Activated CD4-positive, alpha-beta T cell treated with anti-CD3 and anti-CD28 coated beads, Interleukin-2, amount 50 U/mL, for 16 hours (primary cell): ENCODE results near the gene OGDH.
"Not testable (repeated sequence)": the region's sequence is repeated elsewhere in the genome, so short reads cannot be mapped to it uniquely, and the experiment has no call there.

Experiments
- DNase-seq: peaks from one replicate; pipeline ENCODE4 v3.0.0-alpha.2; 2020

Gene OGDH

DNA sequence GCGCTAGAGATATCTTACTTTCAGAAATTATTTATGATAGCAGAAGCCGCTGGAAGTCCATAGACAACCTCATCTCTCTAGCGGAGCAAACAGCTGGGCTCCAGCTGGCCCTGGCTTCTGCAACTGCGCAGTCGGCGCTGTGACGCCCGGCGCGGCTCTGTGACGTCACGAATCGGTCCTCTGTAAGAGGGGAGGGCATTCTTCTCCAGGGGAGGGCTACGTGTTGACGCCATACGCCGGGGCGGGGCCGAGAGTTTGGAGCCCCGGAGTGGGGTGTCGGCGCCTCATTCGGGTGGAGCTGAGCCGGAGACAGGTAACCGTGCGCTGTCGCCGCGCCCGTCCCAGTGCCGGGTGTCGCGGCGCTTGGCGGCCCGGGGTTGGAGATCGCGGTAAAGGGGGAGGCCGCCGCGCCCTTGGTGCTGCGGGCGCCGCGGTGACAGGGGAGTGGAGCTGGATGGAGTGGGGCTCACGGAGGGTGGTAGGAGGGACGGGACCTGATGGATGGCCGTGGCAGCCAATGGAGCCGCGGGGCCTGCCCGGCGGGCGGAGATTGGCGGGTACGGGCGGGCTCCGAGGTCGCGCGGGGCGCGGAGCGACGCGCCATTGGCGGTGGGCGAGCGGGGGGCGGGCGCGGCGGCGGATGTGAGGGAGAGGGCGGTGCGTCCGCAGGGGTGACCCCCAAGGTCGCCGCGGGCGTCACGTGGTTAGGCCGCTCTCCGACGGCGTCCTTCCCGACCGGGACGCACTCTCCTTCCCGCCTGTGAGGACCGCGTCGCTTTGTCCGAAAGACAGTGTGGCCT, at the start of gene OGDH:
Gene OGDH (plus strand): TSS at position 287 of the 800 bp plus-strand sequence. CDS start 17,717 bp downstream, outside the sequence.
- peak; percentile 99 for DNase-seq

DNA sequence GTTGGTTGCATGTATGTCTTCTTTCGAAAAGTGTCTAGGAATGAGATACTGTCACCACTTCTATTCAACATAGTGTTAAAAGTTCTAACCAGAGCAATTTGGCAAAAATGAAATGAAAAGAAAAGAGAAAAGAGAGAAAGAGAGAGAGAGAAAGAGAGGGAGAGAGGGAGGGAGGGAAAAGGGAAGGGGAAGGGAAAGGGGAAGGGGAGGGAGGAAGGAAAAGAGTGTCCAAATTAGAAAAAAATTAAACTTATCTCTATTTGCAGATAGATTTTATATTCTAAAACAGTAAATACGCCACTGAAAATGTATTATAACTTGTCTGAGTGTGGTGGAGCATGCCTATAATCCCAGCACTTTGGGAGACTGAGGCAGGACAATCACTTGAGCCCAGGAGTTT, 48.9 kb upstream of the OGDH start:
- DNase-seq, result no peak

DNA sequence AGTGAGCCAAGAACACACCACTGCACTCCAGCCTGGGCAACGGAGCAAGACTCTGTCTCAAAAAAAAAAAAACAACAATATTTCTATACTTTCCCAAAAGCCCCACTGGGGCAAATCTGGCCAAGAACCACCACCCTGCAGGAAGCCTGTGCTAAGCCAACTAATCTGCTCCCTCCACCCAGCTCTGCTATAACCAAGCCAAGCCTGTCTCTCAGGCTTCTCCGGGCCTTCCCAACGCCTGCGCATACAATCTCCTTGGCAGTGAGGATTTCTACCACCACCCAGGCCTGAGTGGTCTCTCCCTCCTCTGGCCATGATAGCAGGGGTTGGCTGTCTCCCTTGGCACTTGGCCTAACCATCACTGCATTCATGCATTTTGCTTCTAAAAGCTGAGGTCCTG, 46.9 kb upstream of the OGDH start:
- no peak for DNase-seq

DNA sequence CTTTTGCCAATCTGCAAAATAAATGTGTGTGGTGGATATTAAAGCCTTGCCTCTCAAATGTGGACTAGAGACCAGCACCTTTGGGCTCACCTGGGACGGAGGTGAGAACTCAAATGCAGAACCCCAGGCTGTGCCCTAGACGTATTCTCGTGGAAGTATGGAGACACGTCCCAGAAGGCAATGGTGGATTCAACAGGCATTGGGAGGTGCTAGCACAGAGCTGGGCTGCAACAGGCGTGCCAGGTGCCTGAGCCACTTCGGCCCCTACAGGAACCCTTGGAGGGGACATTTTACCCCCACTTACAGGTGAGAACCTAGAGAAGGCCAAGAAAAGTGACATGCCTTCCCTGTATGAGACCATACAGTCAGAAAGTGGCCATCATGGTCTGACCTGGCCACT, 44.9 kb upstream of the OGDH start:
- no peak for DNase-seq

DNA sequence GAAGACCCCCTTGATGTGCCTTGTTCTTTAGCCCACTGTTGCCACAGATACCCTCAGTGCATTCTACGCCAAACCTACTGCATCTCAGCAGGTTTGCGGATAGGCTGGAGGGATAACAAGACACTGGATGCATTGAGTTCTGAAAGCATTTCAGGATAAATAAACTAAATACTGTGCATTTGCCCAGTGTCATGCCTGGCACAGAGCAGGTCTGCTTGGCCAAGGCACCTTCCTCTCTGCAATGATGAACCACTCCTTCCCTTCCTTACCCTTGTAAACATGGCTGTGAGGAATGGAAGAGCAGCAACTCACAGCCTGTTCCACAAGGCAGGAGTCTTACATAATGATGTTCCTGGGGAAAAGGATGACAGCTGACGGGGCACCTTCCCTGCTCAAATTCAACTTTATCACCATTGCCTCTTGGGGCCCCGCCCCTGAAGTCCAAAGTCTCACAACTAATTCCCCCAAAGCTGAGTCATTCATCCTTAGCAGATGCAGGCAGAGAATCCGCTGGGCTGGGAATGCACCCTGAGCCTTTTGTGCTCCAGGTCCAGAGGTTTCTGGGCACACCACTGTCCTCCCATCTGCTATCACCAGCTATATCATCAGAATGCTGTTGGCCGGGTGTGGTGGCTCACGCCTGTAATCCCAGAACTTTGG, 44.3 kb upstream of the OGDH start:
- no peak for DNase-seq

DNA sequence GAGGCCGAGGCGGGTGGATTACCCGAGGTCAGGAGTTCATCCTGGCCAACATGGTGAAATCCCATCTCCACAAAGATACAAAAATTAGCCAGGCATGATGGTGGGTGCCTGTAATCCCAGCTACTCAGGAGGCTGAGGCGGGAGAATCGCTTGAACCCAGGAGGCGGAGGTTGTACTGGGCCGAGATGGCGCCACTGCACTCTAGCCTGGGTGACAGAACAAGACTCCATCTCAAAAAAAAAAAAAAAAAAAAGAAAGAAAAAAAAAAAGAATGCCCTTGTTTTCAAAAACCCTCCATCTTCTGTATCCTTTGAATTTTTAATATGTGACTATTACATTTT, 43.8 kb upstream of the OGDH start:
- not testable (repeated sequence) for DNase-seq

DNA sequence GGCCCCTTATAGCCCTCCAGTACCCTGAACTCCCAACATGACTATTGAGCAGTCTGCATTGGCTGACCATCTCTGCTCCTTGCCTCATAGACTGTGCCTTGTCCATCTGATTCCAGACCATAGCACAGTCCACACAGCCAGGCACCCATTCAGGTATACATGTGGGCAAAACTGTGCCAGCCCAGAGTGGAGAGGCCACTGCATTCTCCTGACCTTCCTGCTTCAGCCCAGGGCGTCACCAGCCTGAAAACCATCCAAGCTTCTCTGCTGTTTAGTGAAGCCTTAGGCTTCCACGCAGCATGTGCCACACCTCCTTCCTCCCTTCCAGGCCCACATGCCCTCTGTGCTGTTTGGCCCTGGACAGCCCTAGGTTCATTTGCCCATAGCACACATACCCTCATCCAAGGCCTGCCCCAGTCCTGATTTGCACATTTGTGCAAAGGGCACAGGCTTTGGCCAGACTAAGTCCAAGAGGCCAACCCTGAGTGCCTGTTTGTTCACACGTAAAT, 43.2 kb upstream of the OGDH start:
- DNase-seq, result no peak

DNA sequence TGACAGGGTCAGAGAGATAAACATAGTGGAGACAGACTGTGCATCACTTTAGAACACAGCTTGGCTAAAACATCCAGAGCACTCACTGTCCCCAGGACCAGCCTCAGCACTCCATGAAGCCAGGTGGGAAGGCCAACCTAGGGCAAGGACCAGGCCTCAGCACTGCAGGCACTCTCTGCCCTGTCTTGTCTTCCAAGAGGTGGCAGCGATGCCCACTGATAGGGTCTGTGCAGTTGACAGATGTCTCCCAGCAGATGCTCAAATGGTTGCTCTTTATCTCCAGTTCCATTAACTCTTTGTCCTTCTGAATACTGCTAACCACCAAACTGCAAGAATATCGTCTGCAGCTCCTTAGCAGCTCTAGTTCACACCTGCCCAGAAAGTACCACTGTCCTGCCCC, 41.8 kb upstream of the OGDH start:
- no peak for DNase-seq

DNA sequence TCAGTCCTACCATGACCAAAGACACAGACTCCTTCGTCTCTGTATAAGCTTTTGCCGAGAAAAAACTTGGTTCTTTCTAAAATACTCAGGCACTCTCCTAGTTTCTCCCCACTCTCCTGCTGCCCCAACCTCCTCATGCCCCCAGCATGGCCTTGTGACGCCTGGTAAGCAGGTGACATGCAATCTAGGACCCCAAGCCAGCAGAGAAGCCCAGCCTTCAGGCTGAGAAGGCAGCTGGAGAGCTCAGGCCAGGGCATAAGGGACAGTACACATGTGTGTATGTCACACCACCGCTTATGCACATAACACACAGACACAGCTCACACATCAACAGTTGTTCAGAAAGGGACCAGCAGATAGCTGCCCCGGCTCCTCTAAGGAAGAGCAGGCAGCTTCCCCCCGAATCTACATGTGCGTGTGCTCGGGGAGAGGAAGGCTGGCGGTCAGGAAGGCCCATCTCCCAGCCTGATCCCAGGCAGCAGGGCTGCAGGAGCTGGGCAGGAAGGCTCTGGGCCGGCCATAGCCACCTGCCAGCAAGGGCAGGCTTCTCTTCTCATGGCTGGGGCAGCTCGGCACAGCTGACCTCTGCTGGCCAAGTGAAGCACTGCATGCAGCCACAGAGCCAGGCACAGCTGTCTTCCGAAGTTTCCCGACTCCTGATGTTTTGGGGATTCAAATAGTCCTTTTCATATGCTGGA, 41.2 kb upstream of the OGDH start:
- peak; percentile 64 for DNase-seq

DNA sequence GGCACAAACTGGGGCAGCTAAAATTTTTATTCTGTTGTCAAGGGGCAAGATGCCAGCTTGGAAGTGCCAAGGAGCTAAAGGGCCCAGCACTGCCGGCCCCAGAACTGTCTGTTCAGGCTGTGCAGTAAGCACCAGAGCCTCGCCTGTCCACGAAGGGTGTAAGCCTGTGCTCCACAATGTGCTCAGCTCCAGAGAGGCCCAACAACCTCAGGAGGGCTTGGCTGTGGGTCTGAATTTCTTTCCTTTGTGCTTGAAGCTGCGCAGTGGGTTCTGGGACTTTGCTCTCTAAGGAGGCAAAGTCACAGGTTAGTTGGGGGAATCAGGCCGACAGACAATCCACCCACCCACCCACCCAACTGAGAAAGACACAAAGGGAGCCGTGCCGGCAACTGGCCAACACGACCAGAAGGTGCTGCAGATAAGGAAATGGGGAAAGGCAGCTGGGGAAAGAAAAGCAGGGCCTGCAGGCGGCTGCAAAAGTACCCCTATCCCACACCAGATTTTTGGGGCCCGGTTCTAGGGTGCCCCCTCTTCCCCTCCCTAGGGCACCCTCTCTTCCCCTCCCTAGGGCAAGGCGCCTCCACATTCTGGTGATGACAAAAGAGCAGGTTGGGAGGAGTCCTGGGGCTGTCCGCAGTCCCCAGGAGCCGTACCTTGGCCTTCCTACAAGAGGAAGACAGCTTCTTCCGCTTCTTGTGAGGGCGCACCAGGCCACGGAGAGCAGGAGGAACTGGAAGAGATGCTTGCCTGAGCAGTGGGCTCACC, 40.5 kb upstream of the OGDH start:
- DNase-seq, result no peak

DNA sequence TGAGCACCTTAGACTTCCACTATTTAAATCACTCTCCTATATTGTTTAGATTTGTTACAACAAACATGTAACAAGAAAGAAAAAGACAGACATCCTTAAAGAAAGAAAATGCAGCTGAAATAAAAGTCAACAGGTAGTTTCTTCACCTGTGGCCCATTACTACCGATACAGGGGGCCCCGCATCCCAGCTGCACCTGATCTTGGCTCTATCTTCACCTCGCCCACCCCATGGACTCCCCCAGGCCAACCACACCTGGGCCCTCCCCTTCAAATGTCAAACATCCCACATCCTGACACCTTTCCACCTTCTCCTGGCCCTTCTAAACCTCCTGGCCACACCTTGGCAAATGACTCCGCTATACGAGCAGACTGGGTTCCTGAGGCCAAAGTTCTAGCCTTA, 39.7 kb upstream of the OGDH start:
- no peak for DNase-seq

DNA sequence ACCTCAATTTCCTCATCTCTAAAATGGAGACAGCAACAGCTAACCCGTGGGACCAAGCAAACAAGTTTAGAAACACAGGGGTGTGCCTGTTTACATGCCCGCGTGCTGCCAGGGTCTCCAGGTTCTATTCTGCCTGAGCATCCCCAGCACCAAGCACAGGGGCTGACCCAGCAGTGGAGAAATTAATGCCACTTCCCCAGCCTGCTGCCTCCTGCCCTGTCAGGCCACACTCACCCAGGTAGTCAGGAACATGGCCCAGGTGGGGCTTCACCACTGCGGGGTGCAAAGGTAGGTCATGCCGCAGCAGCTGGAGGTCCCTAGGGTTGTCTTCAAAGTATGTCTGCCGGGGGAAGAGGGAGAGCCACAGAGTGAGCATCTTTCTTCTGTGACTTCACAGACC, 38.5 kb upstream of the OGDH start:
- no peak for DNase-seq

DNA sequence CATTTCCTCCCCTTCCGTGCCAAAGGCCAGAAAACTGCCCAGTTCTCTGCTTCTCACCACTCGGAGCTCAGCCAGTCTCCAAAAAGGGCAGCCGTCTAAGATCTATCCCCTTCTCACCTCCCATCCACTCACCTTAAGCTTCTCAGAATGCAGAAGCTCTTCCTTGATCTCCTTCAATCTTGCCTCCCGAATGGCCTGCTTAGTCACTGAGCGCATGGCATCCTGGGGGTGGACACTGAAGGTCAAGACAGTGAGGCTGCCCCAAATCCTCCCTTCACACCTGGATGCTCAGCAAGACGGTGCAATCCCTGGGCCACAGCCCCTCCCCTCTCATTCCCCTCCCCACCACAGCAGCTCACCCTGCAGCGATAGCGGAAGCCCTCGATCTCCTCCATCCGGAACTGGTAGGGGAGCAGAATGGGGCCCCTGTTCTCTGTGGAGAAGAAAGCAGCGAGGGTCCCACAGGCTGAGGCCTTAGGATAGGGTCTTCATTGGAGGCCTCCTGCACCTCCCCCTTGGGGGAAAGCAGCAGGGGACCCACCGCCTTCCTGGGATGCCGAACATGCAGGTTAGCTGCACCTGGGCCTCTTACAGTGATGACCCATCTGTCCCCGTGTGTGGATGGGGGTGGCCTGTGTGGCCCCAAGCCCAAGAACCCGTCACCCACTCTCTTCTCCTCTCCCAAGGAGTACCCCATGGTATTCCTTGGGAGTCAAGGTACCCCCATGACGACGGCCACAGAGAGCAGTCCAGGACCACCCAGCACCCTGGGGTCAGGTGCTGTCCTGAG, 37.5 kb upstream of the OGDH start:
- DNase-seq, result no peak

DNA sequence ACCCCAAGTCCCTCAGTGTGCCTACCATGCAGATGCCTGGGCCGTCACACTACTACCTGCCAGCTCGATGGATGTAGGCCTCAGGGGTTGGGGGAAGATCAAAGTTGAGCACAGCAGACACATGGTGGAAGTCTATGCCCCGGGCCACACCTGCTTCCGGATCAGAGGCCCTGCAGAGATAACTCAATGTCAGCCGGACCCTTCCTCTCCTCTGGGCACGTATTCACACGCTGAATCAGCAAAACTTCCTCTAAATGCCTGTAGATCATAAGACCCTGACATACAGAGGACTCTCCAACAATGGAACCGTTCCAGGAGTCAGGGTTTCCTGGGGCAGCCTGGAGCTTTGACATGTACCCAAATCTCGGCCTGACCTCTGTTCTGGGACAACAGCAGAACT, 36.5 kb upstream of the OGDH start:
- no peak for DNase-seq

DNA sequence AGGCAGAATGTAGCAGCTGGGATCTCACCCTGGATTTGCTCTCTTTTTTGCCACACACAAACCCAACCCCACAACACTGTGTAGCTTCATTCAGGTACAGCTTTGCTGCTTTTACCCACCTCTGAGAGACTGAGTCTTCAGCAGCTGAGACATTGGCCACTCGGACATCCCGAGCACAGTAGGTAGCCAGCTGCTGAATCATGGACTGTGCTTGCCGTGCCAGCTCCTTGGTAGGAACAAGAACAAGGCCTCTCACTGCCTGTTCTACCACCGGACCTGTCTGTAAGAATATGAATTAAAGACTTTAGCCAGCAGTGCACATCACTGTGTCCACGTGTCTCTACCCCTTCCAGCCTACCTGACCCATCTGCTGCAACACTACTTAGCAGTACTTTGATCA, 33.7 kb upstream of the OGDH start:
- DNase-seq, result no peak

DNA sequence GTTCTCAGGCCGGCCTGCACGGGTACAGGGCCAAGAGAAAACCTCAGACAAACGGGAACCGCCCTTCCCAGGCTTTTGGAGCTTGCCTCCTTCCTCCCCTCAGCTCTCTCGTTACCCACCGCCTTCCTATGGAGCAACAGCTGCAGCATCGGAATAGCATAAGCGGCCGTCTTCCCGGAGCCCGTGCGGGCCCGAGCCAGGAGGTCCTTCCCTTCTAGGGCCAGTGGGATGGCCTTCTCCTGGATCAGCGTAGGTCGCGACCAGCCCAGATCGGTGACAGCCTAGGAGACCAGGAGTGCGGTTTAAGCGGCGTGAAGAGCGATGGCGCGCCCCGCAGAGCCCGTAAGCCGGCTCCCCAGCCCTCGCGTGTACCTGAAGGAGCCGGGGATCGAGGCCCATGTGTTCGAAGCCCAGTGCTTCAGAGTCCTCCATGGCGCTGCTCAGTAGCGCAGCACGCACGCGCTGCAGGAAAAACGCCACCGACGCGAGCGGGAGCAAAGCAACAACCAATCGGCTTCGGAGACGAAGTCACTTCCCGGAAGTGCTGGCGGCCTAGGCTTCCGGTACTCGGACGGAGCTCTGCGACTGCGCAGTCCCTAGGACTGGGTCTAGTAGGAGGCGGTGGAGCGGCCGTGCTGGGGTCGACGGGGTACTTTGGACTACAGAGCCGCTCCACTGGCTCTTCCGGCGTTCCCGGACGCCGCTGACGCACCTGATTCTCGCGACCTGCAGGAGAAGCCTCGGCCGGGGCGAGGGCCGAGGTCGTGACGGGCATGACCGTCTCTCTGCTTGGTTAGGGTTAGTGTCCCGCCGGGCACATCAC, 32.8 kb upstream of the OGDH start, which contains the start of gene DDX56:
Gene DDX56 (minus strand): TSS at position 445 of the 823 bp plus-strand sequence. CDS start 13 bp downstream, at position 432.
- peak; percentile 97 for DNase-seq

DNA sequence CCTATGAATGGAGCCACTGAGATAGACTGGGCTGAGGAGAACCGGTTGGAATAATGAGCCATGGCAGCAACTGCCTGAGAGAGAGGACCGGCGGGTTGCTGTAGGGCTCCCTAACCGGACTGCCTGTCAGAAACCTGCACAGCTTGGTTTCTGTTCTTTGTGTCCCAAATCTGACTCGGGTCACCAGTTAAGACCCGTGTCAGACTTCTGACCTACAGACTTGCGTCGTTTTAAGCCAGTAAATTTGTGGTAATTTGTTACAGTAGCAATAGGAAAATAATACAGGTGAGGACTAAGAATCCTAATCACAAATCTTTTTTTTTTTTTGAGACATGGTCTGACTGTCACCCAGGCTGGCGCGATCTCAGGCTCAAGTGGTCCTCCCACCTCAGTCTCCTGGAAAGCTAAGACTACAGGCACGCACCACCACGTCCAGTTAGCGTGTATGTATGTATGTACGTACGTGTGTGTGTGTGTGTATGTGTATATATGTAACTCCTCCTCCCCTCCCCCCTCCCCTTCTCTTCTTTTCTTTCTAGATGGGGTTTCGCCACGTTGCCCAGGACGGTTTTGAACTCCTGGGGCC, 32.0 kb upstream of the OGDH start:
- no peak for DNase-seq

DNA sequence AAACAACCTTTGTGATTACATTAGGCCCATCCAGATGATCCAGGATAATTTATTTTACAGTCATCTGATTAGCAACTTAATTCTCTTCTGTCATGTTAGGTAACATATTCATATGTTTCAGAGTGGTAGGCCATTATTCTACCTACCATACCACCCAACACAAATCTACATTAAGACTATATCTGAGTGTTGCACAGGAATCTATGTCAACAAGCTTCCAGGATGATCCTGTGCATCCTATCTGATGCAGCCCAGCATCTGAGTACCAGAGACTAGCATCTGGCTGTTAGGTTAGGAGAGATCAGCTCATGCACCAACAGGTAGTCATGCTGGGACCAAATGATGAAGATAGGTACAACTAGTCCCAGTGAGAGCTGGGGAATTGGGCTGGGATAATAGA, 31.4 kb upstream of the OGDH start:
- no peak for DNase-seq

DNA sequence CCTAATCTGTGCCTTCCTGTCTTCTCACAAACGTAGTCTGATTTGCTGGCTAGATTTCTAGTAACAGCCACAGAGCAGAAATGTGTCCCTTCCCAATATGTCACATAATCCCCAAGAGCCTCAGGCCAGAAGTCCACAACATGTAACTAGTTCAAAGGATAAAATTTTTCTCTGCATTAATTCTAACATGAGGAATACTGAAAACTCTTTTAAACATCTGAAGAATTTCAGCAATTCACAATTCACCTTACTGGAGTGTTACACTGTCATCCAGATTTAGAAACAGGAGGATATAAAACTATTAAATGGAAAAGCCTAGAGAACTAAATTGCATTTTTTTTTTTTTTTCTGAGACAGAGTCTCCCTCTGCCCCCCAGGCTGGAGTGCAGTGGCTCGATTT, 30.2 kb upstream of the OGDH start:
- DNase-seq, result no peak

DNA sequence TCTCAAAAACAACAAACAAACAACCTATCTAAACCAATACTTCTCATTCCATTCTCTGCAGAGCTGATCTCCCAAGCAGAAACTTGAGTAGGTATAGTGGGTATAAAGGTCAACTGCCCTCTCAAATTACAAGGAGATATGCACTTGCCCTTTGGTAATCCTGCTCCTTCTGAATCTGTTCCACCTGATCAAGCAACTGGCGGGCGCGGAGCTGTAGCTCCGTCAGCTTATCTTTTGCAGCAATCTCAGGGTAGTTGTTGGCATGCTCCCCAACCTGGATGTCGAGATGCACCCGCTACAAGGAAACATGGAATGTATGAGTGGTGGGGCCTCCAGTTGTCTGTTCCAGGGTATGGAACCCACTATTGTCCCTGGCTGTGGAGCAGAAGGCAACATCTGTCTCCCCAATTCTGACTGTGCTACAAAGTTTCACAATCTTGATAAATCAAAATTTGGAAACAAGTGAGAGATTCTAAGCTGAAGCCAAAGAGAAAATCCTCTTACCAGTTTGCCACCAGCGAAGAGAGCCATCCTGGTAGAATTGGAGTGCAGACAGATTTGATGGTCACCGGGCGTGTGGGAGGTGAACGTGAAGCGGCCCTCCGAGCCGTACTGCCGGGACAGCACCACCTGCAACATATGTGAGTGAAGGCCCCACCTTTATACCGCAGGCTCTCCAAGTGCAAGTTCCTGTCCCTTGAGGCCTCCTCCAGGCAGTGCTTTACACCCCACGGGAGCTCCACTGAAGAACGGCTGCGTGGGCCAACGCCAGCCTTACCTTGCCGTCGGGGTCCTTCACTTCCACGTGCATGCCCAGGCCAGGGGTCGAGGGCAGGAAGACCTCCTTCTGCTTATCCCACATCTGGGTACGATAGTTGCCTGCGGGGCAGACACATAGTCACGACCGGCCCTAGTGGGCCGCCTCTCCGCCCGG, 25.2 kb upstream of the OGDH start:
- peak; percentile 60 for DNase-seq
